ENCODE data around the gene CCDC169. TPM values are rescaled to one million over a fixed set of nuclear protein-coding genes. Genes with fewer than 3 reads are reported as not detected.

The CCDC169 gene

GRCh38 chr13:36183901-36184300, 113.7 kb downstream of the CCDC169 start:
- Histone ChIP-seq H4K91ac (ENCODE audit: low read depth, low read length, poor library complexity) (no peak overlapping the region), H2BK120ac (ENCODE audit: low read depth, low read length) (no peak overlapping the region), H3K23ac (ENCODE audit: low read depth, low read length, poor library complexity) (no peak overlapping the region), H3K27ac (replicated peaks; ENCODE audit: low read length) (no peak overlapping the region), H2AK5ac (ENCODE audit: low read depth, low read length) (no peak overlapping the region), H3K4me2 (ENCODE audit: insufficient read depth, low read length, poor library complexity, severe bottlenecking) (no peak overlapping the region), H3K27me3 (ENCODE audit: control insufficient read depth in 3 of 3, insufficient read depth in 3 of 3, low read depth in 1 of 3, low read length in 3 of 3) (no peaks in the 10 kb centered on the region), H3K18ac (ENCODE audit: low read length) (no peak overlapping the region), H3K14ac (ENCODE audit: low read length) (no peak overlapping the region), H3K4ac (ENCODE audit: low read length) (no peak overlapping the region), H3K4me3 (ENCODE audit: low read length in 2 of 2) (no peak overlapping the region), H2BK5ac (ENCODE audit: low read length) (no peak overlapping the region), H2BK15ac (ENCODE audit: low read length) (no peak overlapping the region), H3K4me1 (ENCODE audit: control insufficient read depth in 2 of 2, insufficient read depth in 1 of 2, low read depth in 1 of 2, low read length in 2 of 2) (no peaks in the 10 kb centered on the region), H3K9ac (ENCODE audit: low read depth, low read length, poor library complexity) (no peak overlapping the region), H2BK12ac (ENCODE audit: low read length) (no peak overlapping the region), H3K9me3 (replicated peaks in 1 of 2; ENCODE audit: control insufficient read depth in 2 of 2, insufficient read depth in 1 of 2, low read depth in 1 of 2, low read length in 2 of 2) (no peaks in the 10 kb centered on the region), H3K79me1 (ENCODE audit: low read depth, low read length) (no peaks in the 10 kb centered on the region), H2AFZ (ENCODE audit: low read length) (no peak overlapping the region), H4K8ac (ENCODE audit: low read depth, low read length) (no peak overlapping the region), H3K36me3 (replicated peaks in 1 of 2; ENCODE audit: control insufficient read depth in 2 of 2, insufficient read depth in 2 of 2, low read length in 2 of 2) (no peaks in the 10 kb centered on the region)
- no peak for DNase-seq (ENCODE audit: low spot score)

Small RNA genes within 50 kb of the gene (small RNA-seq; reads per million reads assigned to genes)
- not detected for gene RNU6-71P (ENCODE audit: insufficient read depth)

Data from neuronal stem cell (in vitro differentiated cells).